IMR-90 (cell line): Measurements from ENCODE around the gene YTHDF2. TPM values are rescaled to one million over a fixed set of nuclear protein-coding genes. Genes with fewer than 3 reads are reported as not detected.

Source experiments
- ATAC-seq: fragments of 200-7000 bp; cut with Tn5 transposase; 2 replicates; pipeline ENCODE4 v1.9.1; 2020; ENCODE audit warnings: low read depth, mild to moderate bottlenecking, moderate library complexity
- BruUV-seq: library from RNA; stranded (reverse); fragments of 400-500 nt; replicated peaks from 2 replicates; lab custom pipeline; 2021; lab: Mats Ljungman, UMichigan
- CTCF ChIA-PET: fragments of 300-600 bp; formaldehyde crosslinking; extraction: SDS; loops from one replicate; lab custom pipeline; 2021; ENCODE audit warnings: antibody characterized with exemption; lab: Yijun Ruan, JAX
- POLR2A ChIA-PET: fragments of 300-600 bp; sonication (Branson Sonifier 250); formaldehyde crosslinking; loops from one replicate; lab custom pipeline; 2022; ENCODE audit warnings: antibody characterized with exemption; ENCODE audit not compliant: unreplicated experiment; lab: Charles Lee
- DNase-seq: peaks from one replicate; pipeline ENCODE4 v3.0.0; 2013
- H2AFZ ChIP-seq: replicated peaks from 2 replicates; pipeline ENCODE3; 2013; ENCODE audit warnings: low read length, mild to moderate bottlenecking; ENCODE audit not compliant: poor library complexity
- H2AK5ac ChIP-seq: 2 replicates; pipeline ENCODE4 v1.6.1; 2013; ENCODE audit warnings: low read depth, low read length, inconsistent platforms
- H2AK9ac ChIP-seq: replicated peaks from 2 replicates; pipeline ENCODE3; 2013; ENCODE audit warnings: mild to moderate bottlenecking, low read depth, low read length, moderate library complexity; ENCODE audit not compliant: poor library complexity
- H2BK120ac ChIP-seq: 2 replicates; pipeline ENCODE4 v1.6.1; 2013; ENCODE audit warnings: low read depth, low read length, inconsistent platforms
- H2BK15ac ChIP-seq: 3 replicates; pipeline ENCODE4 v1.6.1; 2013; ENCODE audit warnings: low read depth, low read length, inconsistent platforms
- H2BK20ac ChIP-seq: 2 replicates; pipeline ENCODE4 v1.6.1; 2013; ENCODE audit warnings: low read depth, mild to moderate bottlenecking, inconsistent platforms, low read length, moderate library complexity
- H2BK5ac ChIP-seq: 2 replicates; pipeline ENCODE4 v1.6.1; 2013; ENCODE audit warnings: mild to moderate bottlenecking, low read depth, low read length, inconsistent platforms; ENCODE audit not compliant: poor library complexity, severe bottlenecking
- H3K14ac ChIP-seq: replicated peaks from 2 replicates; pipeline ENCODE4 v1.6.1; 2013; ENCODE audit warnings: low read depth, low read length, inconsistent platforms
- H3K18ac ChIP-seq: 2 replicates; pipeline ENCODE4 v1.6.1; 2013; ENCODE audit warnings: low read depth, low read length, control low read depth
- H3K23ac ChIP-seq: 2 replicates; pipeline ENCODE4 v1.6.1; 2013; ENCODE audit warnings: low read depth, low read length, inconsistent platforms
- H3K27ac ChIP-seq: 2 replicates; pipeline ENCODE4 v1.5.1; 2013; ENCODE audit warnings: mild to moderate bottlenecking, control low read depth, low read length; ENCODE audit not compliant: insufficient read depth
- H3K27me3 ChIP-seq: 2 replicates; pipeline ENCODE4 v1.6.1; 2013; ENCODE audit warnings: low read length; ENCODE audit not compliant: control insufficient read depth, insufficient read depth
- H3K36me3 ChIP-seq: 2 replicates; pipeline ENCODE4 v1.6.1; 2013; ENCODE audit warnings: low read length, mixed read lengths; ENCODE audit not compliant: control insufficient read depth, insufficient read depth
- H3K4ac ChIP-seq: 2 replicates; pipeline ENCODE4 v1.6.1; 2013; ENCODE audit warnings: low read depth, low read length, inconsistent platforms
- H3K4me1 ChIP-seq: 2 replicates; pipeline ENCODE4 v1.6.1; 2013; ENCODE audit warnings: low read length, mixed read lengths; ENCODE audit not compliant: control insufficient read depth, insufficient read depth
- H3K4me2 ChIP-seq: 2 replicates; pipeline ENCODE4 v1.6.1; 2013; ENCODE audit warnings: low read depth, mild to moderate bottlenecking, control low read depth, low read length, moderate library complexity
- H3K4me3 ChIP-seq: 2 replicates; pipeline ENCODE4 v1.5.1; 2013; ENCODE audit warnings: low read depth, mild to moderate bottlenecking, control low read depth, low read length, moderate library complexity; ENCODE audit not compliant: insufficient read depth
- H3K56ac ChIP-seq: 2 replicates; pipeline ENCODE4 v1.6.1; 2013; ENCODE audit warnings: low read length, inconsistent platforms; ENCODE audit not compliant: insufficient read depth; ENCODE audit errors: extremely low read depth
- H3K79me1 ChIP-seq, 2 experiments: 2 replicates each; pipeline ENCODE4 v1.6.1; 2013; ENCODE audit warnings: low read length in 2 of 2, inconsistent platforms in 1 of 2, low read depth in 1 of 2
- H3K9ac ChIP-seq: 2 replicates; pipeline ENCODE4 v1.6.1; 2013; ENCODE audit warnings: low read depth, low read length, control low read depth
- H3K9me1 ChIP-seq: 2 replicates; pipeline ENCODE4 v1.6.1; 2013; ENCODE audit warnings: low read length, inconsistent platforms; ENCODE audit not compliant: insufficient read depth
- H3K9me3 ChIP-seq: 2 replicates; pipeline ENCODE4 v1.6.1; 2013; ENCODE audit warnings: low read length; ENCODE audit not compliant: control insufficient read depth, insufficient read depth
- H4K20me1 ChIP-seq: 2 replicates; pipeline ENCODE4 v1.6.1; 2013; ENCODE audit warnings: low read length, inconsistent platforms; ENCODE audit not compliant: insufficient read depth
- H4K5ac ChIP-seq: 2 replicates; pipeline ENCODE4 v1.6.1; 2013; ENCODE audit warnings: mild to moderate bottlenecking, low read depth, low read length, control low read depth
- H4K8ac ChIP-seq, 2 experiments: 2 replicates each; pipeline ENCODE4 v1.6.1; 2013; ENCODE audit warnings: low read depth in 2 of 2, low read length in 2 of 2, control low read depth in 1 of 2, inconsistent platforms in 1 of 2
- H4K91ac ChIP-seq: 2 replicates; pipeline ENCODE4 v1.6.1; 2013; ENCODE audit warnings: low read depth, low read length, inconsistent platforms; ENCODE audit not compliant: insufficient read depth
- BHLHE40 ChIP-seq: fragments of 150-350 bp; IDR thresholded peaks from 2 replicates; pipeline ENCODE4 v1.6.1; 2016; ENCODE audit warnings: mild to moderate bottlenecking, low read depth, low read length
- CEBPB ChIP-seq: IDR thresholded peaks from 2 replicates; pipeline ENCODE4 v1.6.1; 2012; ENCODE audit warnings: low read depth, low read length, improper control_type of control experiment
- CHD1 ChIP-seq: IDR thresholded peaks from 2 replicates; pipeline ENCODE4 v1.6.1; 2012; ENCODE audit warnings: low read depth, low read length, improper control_type of control experiment
- CTCF ChIP-seq: conservative IDR thresholded peaks from 2 replicates; pipeline ENCODE4 v1.5.1; 2012; ENCODE audit warnings: mild to moderate bottlenecking, low read depth, low read length, improper control_type of control experiment
- ELK1 ChIP-seq: fragments of 150-350 bp; IDR thresholded peaks from 2 replicates; pipeline ENCODE4 v1.6.1; 2016; ENCODE audit warnings: low read depth, mild to moderate bottlenecking, low read length, moderate library complexity, borderline replicate concordance
- NFE2L2 ChIP-seq: fragments of 150-350 bp; IDR thresholded peaks from 2 replicates; pipeline ENCODE4 v1.6.1; 2016; ENCODE audit warnings: low read depth, mild to moderate bottlenecking, low read length
- POLR2A ChIP-seq: IDR thresholded peaks from 2 replicates; pipeline ENCODE4 v1.6.1; 2012; ENCODE audit warnings: mild to moderate bottlenecking, low read depth, low read length
- RAD21 ChIP-seq: IDR thresholded peaks from 2 replicates; pipeline ENCODE4 v1.6.1; 2012; ENCODE audit warnings: low read length, improper control_type of control experiment
- RCOR1 ChIP-seq: IDR thresholded peaks from 2 replicates; pipeline ENCODE4 v1.6.1; 2012; ENCODE audit warnings: mild to moderate bottlenecking, low read length, improper control_type of control experiment; ENCODE audit not compliant: insufficient replicate concordance
- SMC3 ChIP-seq: fragments of 150-350 bp; IDR thresholded peaks from 2 replicates; pipeline ENCODE4 v1.6.1; 2016; ENCODE audit warnings: low read depth, mild to moderate bottlenecking, antibody characterized with exemption, low read length, moderate library complexity
- WGBS, 2 experiments: methylation state at CpG; one replicate each; pipeline versions ENCODE4 v1.1.5 to v1.1.7; 2013; ENCODE audit warnings: missing lambda C conversion rate in 2 of 2; ENCODE audit not compliant: insufficient read length in 1 of 2; ENCODE audit errors: extremely low coverage in 2 of 2; 5-methylcytosine and 5-hydroxymethylcytosine counted together
- dilution Hi-C: fragments of 300-500 bp; cut with HindIII; formaldehyde crosslinking; loops from one replicate; pipeline ENCODE4 v1.14.3; 2018; ENCODE audit warnings: low sequenced_read_pairs; ENCODE audit not compliant: unreplicated experiment
- in situ Hi-C: fragments of 300-500 bp; cut with MboI; formaldehyde crosslinking; loops from 3 replicates; pipeline ENCODE4 v1.14.3; 2019; ENCODE audit warnings: low sequenced_read_pairs, inconsistent platforms, mixed read lengths
- intact Hi-C: fragments of 100-400 bp; cut with micrococcal nuclease; formaldehyde crosslinking; loops from 2 replicates; pipeline ENCODE4 v1.10.0; 2022
- polyA plus RNA-seq, 3 experiments: library from polyadenylated mRNA; depleted of rRNA; stranded (reverse); fragments of >200 nt; gene quantifications; 2 replicates each; pipeline ENCODE4 v1.2.3, GENCODE V29; 2012; ENCODE audit warnings: low replicate concordance in 1 of 3
- total RNA-seq: library from RNA; depleted of rRNA; stranded (reverse); fragments of >200 nt; gene quantifications from 2 replicates; pipeline ENCODE4 v1.2.3, GENCODE V29; 2012

The YTHDF2 gene
- total and polyA plus RNA-seq, 2 of the 4 experiments (the other 2 are of a cell fraction) = 50.0 to 94.3 TPM

DNA sequence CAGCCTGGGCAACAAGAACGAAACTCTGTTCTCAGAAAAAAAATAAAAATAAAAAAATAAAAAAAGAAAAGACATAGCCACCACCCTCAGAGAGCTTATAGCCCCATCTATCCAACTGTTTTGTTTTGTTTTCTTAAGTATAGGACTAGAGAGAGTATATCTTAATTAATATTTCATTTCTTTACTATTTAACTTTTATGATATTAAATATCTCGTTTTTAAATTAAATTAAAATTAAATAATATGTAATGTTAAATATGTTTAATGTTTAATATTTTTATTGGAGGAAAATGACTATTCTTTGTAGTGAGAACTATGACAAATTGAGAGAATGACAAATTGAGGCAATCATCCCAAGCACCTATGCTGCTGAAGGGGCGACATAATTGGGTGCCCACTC lies 33.1 kb upstream of the YTHDF2 start:
- Histone ChIP-seq H3K4me3 (no peak overlapping the region), H3K36me3 (peaks cover 23% of the 10 kb centered on the region), H3K9ac (no peak overlapping the region), H4K20me1 (no peaks in the 10 kb centered on the region), H3K4me2 (no peak overlapping the region), H2BK20ac (no peak overlapping the region), H3K23ac (no peak overlapping the region), H3K4me1 (no peaks in the 10 kb centered on the region), H4K5ac (no peak overlapping the region), H3K9me1 (no peaks in the 10 kb centered on the region), H3K27ac (no peak overlapping the region), H2BK15ac (no peak overlapping the region), H4K8ac (no peak overlapping the region), H3K4ac (no peak overlapping the region), H3K18ac (no peak overlapping the region), H3K9me3 (no peaks in the 10 kb centered on the region), H2BK5ac (no peak overlapping the region), H2AFZ (no peak overlapping the region), H4K91ac (no peak overlapping the region), H2AK9ac (no peak overlapping the region), H3K56ac (no peak overlapping the region), H3K27me3 (no peaks in the 10 kb centered on the region), H2BK120ac (no peak overlapping the region), H3K79me1 (no peaks in the 10 kb centered on the region), H3K14ac (no peak overlapping the region), H2AK5ac (no peak overlapping the region)
- TF ChIP-seq CHD1 (no peak), POLR2A (no peak), BHLHE40 (no peak), ELK1 (no peak), RAD21 (no peak), CTCF (no peak), RCOR1 (no peak), CEBPB (no peak), SMC3 (no peak), NFE2L2 (no peak)
- POLR2A ChIA-PET = no interaction called here
- ATAC-seq (no peak), DNase-seq (no peak)
- BruUV-seq = no TSS peak
- intact Hi-C loops (no loop called here), dilution Hi-C loops (no loop called here), in situ Hi-C loops (no loop called here)
- CTCF ChIA-PET = no interaction called here
- WGBS, 2 experiments = no CpG with 5 or more reads among the region's 3 CpGs
